ENCODE data around the gene PPP2R5E.

PPP2R5E gene

DNA sequence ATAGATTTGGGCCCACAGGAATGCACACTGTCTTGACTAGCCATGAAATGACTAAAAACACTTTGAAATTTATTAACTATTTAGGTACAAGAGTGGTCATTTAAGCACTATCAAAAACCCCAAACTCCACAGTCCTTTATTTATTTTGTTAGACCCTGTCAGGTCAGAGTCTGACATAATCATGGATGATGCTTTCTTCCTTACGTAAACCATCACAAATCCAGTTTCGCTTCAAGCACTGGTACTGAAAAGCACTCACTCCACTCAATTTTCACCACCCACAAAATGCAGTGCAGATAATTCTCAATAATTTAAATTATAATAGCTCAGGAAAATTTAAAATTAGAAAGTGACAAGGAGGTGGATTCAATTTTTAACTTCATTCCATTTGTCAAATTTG is 25.8 kb downstream of the PPP2R5E start:
- TF ChIP-seq, protein P1, sequence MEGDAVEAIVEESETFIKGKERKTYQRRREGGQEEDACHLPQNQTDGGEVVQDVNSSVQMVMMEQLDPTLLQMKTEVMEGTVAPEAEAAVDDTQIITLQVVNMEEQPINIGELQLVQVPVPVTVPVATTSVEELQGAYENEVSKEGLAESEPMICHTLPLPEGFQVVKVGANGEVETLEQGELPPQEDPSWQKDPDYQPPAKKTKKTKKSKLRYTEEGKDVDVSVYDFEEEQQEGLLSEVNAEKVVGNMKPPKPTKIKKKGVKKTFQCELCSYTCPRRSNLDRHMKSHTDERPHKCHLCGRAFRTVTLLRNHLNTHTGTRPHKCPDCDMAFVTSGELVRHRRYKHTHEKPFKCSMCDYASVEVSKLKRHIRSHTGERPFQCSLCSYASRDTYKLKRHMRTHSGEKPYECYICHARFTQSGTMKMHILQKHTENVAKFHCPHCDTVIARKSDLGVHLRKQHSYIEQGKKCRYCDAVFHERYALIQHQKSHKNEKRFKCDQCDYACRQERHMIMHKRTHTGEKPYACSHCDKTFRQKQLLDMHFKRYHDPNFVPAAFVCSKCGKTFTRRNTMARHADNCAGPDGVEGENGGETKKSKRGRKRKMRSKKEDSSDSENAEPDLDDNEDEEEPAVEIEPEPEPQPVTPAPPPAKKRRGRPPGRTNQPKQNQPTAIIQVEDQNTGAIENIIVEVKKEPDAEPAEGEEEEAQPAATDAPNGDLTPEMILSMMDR (IDR thresholded peaks at IDR 0.05; ENCODE audit: borderline replicate concordance, insufficient read depth, low read depth, low read length): no peak
- no peak overlapping the region for H3K4me3 ChIP-seq (ENCODE audit: low read depth, low read length)

- TF ChIP-seq, protein P1 (IDR thresholded peaks at IDR 0.05; ENCODE audit: borderline replicate concordance, insufficient read depth, low read depth, low read length): no peak
- no peak overlapping the region for H3K4me3 ChIP-seq (ENCODE audit: low read depth, low read length)
These were observed 27.9 kb downstream of the PPP2R5E start for GRCh38 chr14:63515240-63515639.

DNA sequence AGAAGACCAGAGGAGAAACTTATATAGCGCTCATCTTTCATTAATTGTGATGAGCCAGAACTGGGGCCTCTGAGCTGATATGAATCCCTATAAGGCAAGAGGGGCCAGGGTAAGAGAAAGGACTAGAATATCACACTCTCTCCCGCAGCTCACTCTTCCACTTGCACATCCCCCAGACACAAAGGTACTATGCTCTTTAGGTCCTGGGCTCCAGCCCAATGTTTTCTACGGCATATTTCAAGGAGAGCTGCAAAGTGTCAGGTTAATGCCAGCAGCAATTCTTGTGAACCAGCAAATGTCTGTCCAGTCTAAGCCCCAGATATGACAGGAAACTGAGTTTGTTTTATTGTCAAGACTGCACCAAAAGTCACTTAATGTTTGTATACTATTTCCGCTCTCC is 29.4 kb downstream of the PPP2R5E start:
- TF ChIP-seq, protein P1 (IDR thresholded peaks at IDR 0.05; ENCODE audit: borderline replicate concordance, insufficient read depth, low read depth, low read length): no peak

GRCh38 chr14:63512861-63513260 is 30.3 kb downstream of the PPP2R5E start:
- H3K4me3 ChIP-seq (ENCODE audit: low read depth, low read length): no peak overlapping the region
- TF ChIP-seq, protein P1 (IDR thresholded peaks at IDR 0.05; ENCODE audit: borderline replicate concordance, insufficient read depth, low read depth, low read length): no peak

More for the DNA sequence above, 29.4 kb downstream of the PPP2R5E start:
- no peak overlapping the region for H3K4me3 ChIP-seq (ENCODE audit: low read depth, low read length)

DNA sequence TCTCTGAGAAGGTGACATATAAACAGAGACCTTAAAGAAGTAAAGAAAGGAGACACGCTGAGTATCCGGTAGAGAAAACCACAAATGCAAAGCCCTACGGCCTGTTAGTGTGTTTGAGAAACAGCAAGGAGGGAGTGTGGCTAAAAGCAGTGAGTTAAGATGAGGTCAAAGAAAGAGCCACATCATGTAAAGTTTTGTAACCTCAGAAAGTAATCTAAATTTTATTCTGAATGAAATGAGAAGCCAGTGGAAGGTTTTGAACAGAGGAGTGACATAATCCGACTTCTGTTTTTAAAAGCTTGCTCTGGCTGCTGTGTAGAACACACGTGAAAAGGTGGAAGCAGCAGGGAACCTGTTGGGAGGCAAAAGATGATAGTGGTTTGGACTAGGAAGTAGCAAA is 32.6 kb downstream of the PPP2R5E start:
- TF ChIP-seq, protein P1 (IDR thresholded peaks at IDR 0.05; ENCODE audit: borderline replicate concordance, insufficient read depth, low read depth, low read length): no peak
- H3K4me3 ChIP-seq (ENCODE audit: low read depth, low read length): no peak overlapping the region

GRCh38 chr14:63508033-63508432 is 35.1 kb downstream of the PPP2R5E start:
- H3K4me3 ChIP-seq (ENCODE audit: low read depth, low read length): no peak overlapping the region
- TF ChIP-seq, protein P1 (IDR thresholded peaks at IDR 0.05; ENCODE audit: borderline replicate concordance, insufficient read depth, low read depth, low read length): no peak

- no peak overlapping the region for H3K4me3 ChIP-seq (ENCODE audit: low read depth, low read length)
- TF ChIP-seq, protein P1 (IDR thresholded peaks at IDR 0.05; ENCODE audit: borderline replicate concordance, insufficient read depth, low read depth, low read length): no peak
These were observed 38.5 kb downstream of the PPP2R5E start for GRCh38 chr14:63504648-63505047.

Data from GM12875 (cell line).